CD14-positive monocyte (primary cell): ENCODE measurements around the gene CNTNAP5. TPM values are rescaled to one million over a fixed set of nuclear protein-coding genes. Genes with fewer than 3 reads are reported as not detected.

ENCODE experiments used
- DNase-seq, 3 donors: peaks; one replicate each; pipeline ENCODE4 v3.0.0-alpha.2; 2011 to 2022
- H2AFZ ChIP-seq: 2 replicates; pipeline ENCODE4 v1.6.0; 2012; ENCODE audit warnings: mild to moderate bottlenecking, low read depth, low read length, inconsistent platforms; ENCODE audit not compliant: insufficient read depth, poor library complexity, severe bottlenecking
- H3K27ac ChIP-seq, 2 donors: 1 replicate in 1 of 2; 2 replicates in 1 of 2; pipeline ENCODE4 v1.5.1; 2012 to 2013; ENCODE audit warnings: low read length in 2 of 2, control low read depth in 1 of 2, inconsistent platforms in 1 of 2, low read depth in 1 of 2, mild to moderate bottlenecking in 1 of 2
- H3K27me3 ChIP-seq, 2 donors: one replicate each; pipeline versions ENCODE4 v1.6.0 to v1.6.1; 2011 to 2013; ENCODE audit warnings: low read length in 2 of 2; ENCODE audit not compliant: control insufficient read depth in 2 of 2, insufficient read depth in 2 of 2
- H3K36me3 ChIP-seq, 2 donors: replicated peaks in 1 of 2; 1 replicate in 1 of 2; 2 replicates in 1 of 2; pipeline versions ENCODE4 v1.5.1 to v1.6.1; 2012 to 2013; ENCODE audit warnings: low read length in 2 of 2, control low read depth in 1 of 2, inconsistent platforms in 1 of 2, mild to moderate bottlenecking in 1 of 2; ENCODE audit not compliant: insufficient read depth in 2 of 2, control insufficient read depth in 1 of 2
- H3K4me1 ChIP-seq, 2 donors: 1 replicate in 1 of 2; 2 replicates in 1 of 2; pipeline versions ENCODE4 v1.5.1 to v1.6.1; 2012 to 2013; ENCODE audit warnings: low read length in 2 of 2, control low read depth in 1 of 2, inconsistent platforms in 1 of 2, mild to moderate bottlenecking in 1 of 2, moderate library complexity in 1 of 2; ENCODE audit not compliant: insufficient read depth in 2 of 2, control insufficient read depth in 1 of 2
- H3K4me2 ChIP-seq: replicated peaks from 2 replicates; pipeline ENCODE3; 2012; ENCODE audit warnings: low read length, moderate library complexity, mild to moderate bottlenecking; ENCODE audit not compliant: poor library complexity, severe bottlenecking; ENCODE audit errors: extremely low read depth
- H3K4me3 ChIP-seq, 3 experiments: fragments of 200-600 bp in 1 of 3; sonication (generic) in 1 of 3; replicated peaks in 1 of 3; 1 replicate in 2 of 3; 2 replicates in 1 of 3; pipeline ENCODE4 v1.5.1; 2011 to 2013; ENCODE audit warnings: low read length in 3 of 3, mild to moderate bottlenecking in 3 of 3, control low read depth in 2 of 3, low read depth in 2 of 3, inconsistent platforms in 1 of 3, moderate library complexity in 1 of 3
- H3K79me2 ChIP-seq: 2 replicates; pipeline ENCODE4 v1.6.0; 2012; ENCODE audit warnings: mild to moderate bottlenecking, control low read depth, inconsistent platforms, low read length, moderate library complexity; ENCODE audit not compliant: insufficient read depth
- H3K9ac ChIP-seq: 2 replicates; pipeline ENCODE4 v1.6.0; 2017; ENCODE audit warnings: low read length, mild to moderate bottlenecking; ENCODE audit not compliant: insufficient read depth, poor library complexity, severe bottlenecking
- H3K9me3 ChIP-seq, 2 donors: replicated peaks in 1 of 2; 1 replicate in 1 of 2; 2 replicates in 1 of 2; pipeline versions ENCODE4 v1.5.1 to v1.6.1; 2012 to 2013; ENCODE audit warnings: low read length in 2 of 2, control low read depth in 1 of 2; ENCODE audit not compliant: control insufficient read depth in 1 of 2, insufficient read depth in 1 of 2
- H4K20me1 ChIP-seq: 2 replicates; pipeline ENCODE4 v1.6.0; 2012; ENCODE audit warnings: mild to moderate bottlenecking, low read length, control low read depth, moderate library complexity; ENCODE audit not compliant: insufficient read depth
- H3K27ac Mint-ChIP-seq, 7 donors: one replicate each; pipeline ENCODE4 v1.8.0; 2020; ENCODE audit warnings: mild to moderate bottlenecking in 7 of 7, mixed read lengths in 7 of 7, moderate library complexity in 6 of 7, inconsistent platforms in 2 of 7
- H3K27me3 Mint-ChIP-seq, 3 donors: one replicate each; pipeline ENCODE4 v1.8.0; 2021 to 2022; ENCODE audit warnings: low read depth in 3 of 3, mild to moderate bottlenecking in 3 of 3, mixed read lengths in 3 of 3, moderate library complexity in 3 of 3, inconsistent platforms in 1 of 3
- H3K36me3 Mint-ChIP-seq, 2 donors: one replicate each; pipeline ENCODE4 v1.8.0; 2020; ENCODE audit warnings: mixed read lengths in 2 of 2, inconsistent platforms in 1 of 2, mild to moderate bottlenecking in 1 of 2
- H3K4me1 Mint-ChIP-seq: one replicate; pipeline ENCODE4 v1.8.0; 2020; ENCODE audit warnings: mild to moderate bottlenecking, mixed read lengths
- H3K4me3 Mint-ChIP-seq, 2 donors: one replicate each; pipeline ENCODE4 v1.8.0; 2020; ENCODE audit warnings: mild to moderate bottlenecking in 2 of 2, mixed read lengths in 2 of 2, moderate library complexity in 1 of 2
- H3K9me3 Mint-ChIP-seq, 7 donors: one replicate each; pipeline ENCODE4 v1.8.0; 2020 to 2022; ENCODE audit warnings: mixed read lengths in 7 of 7, mild to moderate bottlenecking in 6 of 7, moderate library complexity in 6 of 7, inconsistent platforms in 2 of 7
- WGBS: methylation state at CpG from one replicate; pipeline ENCODE4 v1.1.5; 2013; ENCODE audit warnings: missing lambda C conversion rate; ENCODE audit not compliant: insufficient coverage; 5-methylcytosine and 5-hydroxymethylcytosine counted together
- intact Hi-C, 2 donors: fragments of 100-400 bp; cut with micrococcal nuclease; formaldehyde crosslinking; loops; one replicate each; pipeline versions ENCODE4 v1.15.0 to v1.15.1; 2023
- polyA plus RNA-seq, 3 donors: library from polyadenylated mRNA; depleted of rRNA in 1 of 3; unstranded in 2 of 3; stranded (reverse) in 1 of 3; fragments of 300-500 nt in 2 of 3; fragments of >200 nt in 1 of 3; fragmentation: Illumina TruSeq in 2 of 3; gene quantifications; 1 replicate in 2 of 3; 2 replicates in 1 of 3; pipeline ENCODE4 v1.2.3, GENCODE V29; 2012 to 2021
- TF ChIP-seq, protein P1 (sequence below): fragments of 200-600 bp; IDR thresholded peaks from one replicate; pipeline ENCODE4 v1.8.0; 2022; ENCODE audit warnings: antibody characterized with exemption, mild to moderate bottlenecking

The CNTNAP5 gene
- polyA plus RNA-seq, 3 donors = not detected

DNA sequence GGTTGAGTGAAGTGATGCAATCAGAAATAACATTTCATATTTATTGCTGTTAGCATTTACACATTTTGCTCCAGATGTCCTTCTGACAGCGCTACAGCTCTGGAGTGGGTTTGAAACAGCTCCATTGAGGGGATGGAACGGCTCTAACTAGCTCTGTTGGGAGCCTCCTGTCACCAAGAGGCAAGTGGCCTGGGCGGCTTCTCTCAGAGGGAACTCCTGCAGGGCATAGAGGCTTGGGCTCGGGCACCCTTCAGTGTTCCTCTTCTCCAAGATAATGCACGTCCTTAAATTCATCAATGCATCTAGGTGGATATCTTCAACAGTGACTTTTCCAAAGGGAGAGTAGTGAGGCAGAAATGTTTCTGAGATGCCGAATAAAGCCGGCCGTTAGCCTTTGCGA is 122.5 kb downstream of the CNTNAP5 start:
- no peaks in the 10 kb centered on the region for H3K27me3 ChIP-seq
- Mint-ChIP-seq H3K36me3 (no peaks in the 10 kb centered on the region), H3K27me3 (no peaks in the 10 kb centered on the region), H3K9me3 (peaks cover 0 to 7% (median 2%) of the 10 kb centered on the region in 7 donors), H3K4me1 (no peaks in the 10 kb centered on the region), H3K4me3 (no peak overlapping the region), H3K27ac (no peak overlapping the region)
- no peak overlapping the region for H3K27ac ChIP-seq
- TF ChIP-seq, protein P1, sequence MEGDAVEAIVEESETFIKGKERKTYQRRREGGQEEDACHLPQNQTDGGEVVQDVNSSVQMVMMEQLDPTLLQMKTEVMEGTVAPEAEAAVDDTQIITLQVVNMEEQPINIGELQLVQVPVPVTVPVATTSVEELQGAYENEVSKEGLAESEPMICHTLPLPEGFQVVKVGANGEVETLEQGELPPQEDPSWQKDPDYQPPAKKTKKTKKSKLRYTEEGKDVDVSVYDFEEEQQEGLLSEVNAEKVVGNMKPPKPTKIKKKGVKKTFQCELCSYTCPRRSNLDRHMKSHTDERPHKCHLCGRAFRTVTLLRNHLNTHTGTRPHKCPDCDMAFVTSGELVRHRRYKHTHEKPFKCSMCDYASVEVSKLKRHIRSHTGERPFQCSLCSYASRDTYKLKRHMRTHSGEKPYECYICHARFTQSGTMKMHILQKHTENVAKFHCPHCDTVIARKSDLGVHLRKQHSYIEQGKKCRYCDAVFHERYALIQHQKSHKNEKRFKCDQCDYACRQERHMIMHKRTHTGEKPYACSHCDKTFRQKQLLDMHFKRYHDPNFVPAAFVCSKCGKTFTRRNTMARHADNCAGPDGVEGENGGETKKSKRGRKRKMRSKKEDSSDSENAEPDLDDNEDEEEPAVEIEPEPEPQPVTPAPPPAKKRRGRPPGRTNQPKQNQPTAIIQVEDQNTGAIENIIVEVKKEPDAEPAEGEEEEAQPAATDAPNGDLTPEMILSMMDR = no peak
- no peaks in the 10 kb centered on the region for H3K79me2 ChIP-seq
- no peaks in the 10 kb centered on the region for H4K20me1 ChIP-seq
- no peaks in the 10 kb centered on the region for H3K36me3 ChIP-seq
- no peak overlapping the region for H2AFZ ChIP-seq
- no peak for DNase-seq
- no peaks in the 10 kb centered on the region for H3K9me3 ChIP-seq
- H3K4me3 ChIP-seq = no peak overlapping the region
- H3K4me1 ChIP-seq = no peaks in the 10 kb centered on the region
- WGBS = no CpG with 5 or more reads among the region's 9 CpGs
- no peak overlapping the region for H3K9ac ChIP-seq
- no peak overlapping the region for H3K4me2 ChIP-seq
- intact Hi-C loops = no loop called here

DNA sequence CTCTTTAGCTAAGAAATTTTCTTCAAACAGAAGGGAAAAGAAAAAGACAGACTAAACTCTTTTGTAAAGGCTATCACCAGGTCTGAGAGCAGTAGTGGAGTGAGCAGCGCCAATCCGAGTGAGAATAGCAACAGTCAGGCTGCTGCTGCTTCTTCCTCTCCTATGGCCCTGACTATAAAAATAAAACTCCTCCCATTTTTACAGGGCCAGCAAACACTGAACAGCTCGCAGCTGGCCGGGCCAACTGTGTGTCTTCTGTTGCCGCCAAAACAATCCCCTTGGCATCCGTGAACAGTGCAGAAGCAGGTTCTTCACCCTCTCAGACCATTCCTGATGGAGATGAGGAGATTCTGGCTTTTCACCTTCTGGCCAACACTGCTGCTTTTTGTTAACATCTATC is 124.5 kb downstream of the CNTNAP5 start:
- Histone ChIP-seq H2AFZ (no peak overlapping the region), H3K4me2 (no peak overlapping the region), H4K20me1 (no peaks in the 10 kb centered on the region), H3K9ac (no peak overlapping the region), H3K27ac (no peak overlapping the region), H3K36me3 (no peaks in the 10 kb centered on the region), H3K9me3 (peaks cover 4 to 7% of the 10 kb centered on the region in 2 donors), H3K4me3 (no peak overlapping the region), H3K27me3 (no peaks in the 10 kb centered on the region), H3K79me2 (no peaks in the 10 kb centered on the region), H3K4me1 (no peaks in the 10 kb centered on the region)
- no peak overlapping the region for H3K4me3 Mint-ChIP-seq
- H3K4me1 Mint-ChIP-seq = no peaks in the 10 kb centered on the region
- no peaks in the 10 kb centered on the region for H3K36me3 Mint-ChIP-seq
- no peak overlapping the region for H3K27ac Mint-ChIP-seq
- WGBS = no CpG with 5 or more reads among the region's 6 CpGs
- TF ChIP-seq, protein P1 = no peak
- intact Hi-C loops = no loop called here
- no peak for DNase-seq
- peaks cover 2 to 12% (median 7%) of the 10 kb centered on the region in 7 donors for H3K9me3 Mint-ChIP-seq
- no peaks in the 10 kb centered on the region for H3K27me3 Mint-ChIP-seq
